Measurements from ENCODE around the gene GIN1.

DNA sequence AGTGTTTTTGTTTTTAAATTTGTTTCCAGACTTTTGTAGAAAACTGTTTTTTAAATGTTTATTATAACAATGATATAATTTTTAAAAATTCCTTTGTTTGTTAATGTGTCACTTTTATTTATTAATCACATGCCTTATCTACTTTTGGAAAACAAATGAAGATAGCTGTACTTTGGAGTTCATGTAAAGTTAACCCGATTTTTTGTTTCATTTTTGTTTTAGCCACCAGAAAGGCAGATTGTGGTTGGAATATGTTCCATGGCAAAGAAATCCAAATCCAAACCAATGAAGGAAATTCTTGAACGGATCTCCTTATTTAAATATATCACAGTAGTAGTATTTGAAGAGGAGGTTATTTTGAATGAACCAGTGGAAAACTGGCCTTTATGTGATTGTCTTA lies 13.3 kb upstream of the GIN1 start:
- no peak for TF ChIP-seq POLR2A (IDR thresholded peaks at IDR 0.05)
- TF ChIP-seq EP300 (IDR thresholded peaks at IDR 0.05) = no peak
- TF ChIP-seq, protein P1, sequence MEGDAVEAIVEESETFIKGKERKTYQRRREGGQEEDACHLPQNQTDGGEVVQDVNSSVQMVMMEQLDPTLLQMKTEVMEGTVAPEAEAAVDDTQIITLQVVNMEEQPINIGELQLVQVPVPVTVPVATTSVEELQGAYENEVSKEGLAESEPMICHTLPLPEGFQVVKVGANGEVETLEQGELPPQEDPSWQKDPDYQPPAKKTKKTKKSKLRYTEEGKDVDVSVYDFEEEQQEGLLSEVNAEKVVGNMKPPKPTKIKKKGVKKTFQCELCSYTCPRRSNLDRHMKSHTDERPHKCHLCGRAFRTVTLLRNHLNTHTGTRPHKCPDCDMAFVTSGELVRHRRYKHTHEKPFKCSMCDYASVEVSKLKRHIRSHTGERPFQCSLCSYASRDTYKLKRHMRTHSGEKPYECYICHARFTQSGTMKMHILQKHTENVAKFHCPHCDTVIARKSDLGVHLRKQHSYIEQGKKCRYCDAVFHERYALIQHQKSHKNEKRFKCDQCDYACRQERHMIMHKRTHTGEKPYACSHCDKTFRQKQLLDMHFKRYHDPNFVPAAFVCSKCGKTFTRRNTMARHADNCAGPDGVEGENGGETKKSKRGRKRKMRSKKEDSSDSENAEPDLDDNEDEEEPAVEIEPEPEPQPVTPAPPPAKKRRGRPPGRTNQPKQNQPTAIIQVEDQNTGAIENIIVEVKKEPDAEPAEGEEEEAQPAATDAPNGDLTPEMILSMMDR (IDR thresholded peaks at IDR 0.05) = no peak
- no peak for TF ChIP-seq POLR2AphosphoS5 (IDR thresholded peaks at IDR 0.05)
